OCI-M1 (cell line): ENCODE measurements around the gene ATP8B2.
"Not testable (repeated sequence)": the region's sequence is repeated elsewhere in the genome, so short reads cannot be mapped to it uniquely, and the experiment has no call there.

ENCODE experiments used
- DNase-seq: peaks from one replicate; lab custom pipeline; 2025; lab: John Stamatoyannopoulos, UW

The ATP8B2 gene

GRCh38 chr1:154346276-154346917 is 21.1 kb downstream of the ATP8B2 start:
- DNase-seq: no peak

GRCh38 chr1:154347961-154348360 is 22.6 kb downstream of the ATP8B2 start:
- no peak for DNase-seq

- DNase-seq: peak; percentile 29
These were observed 23.2 kb downstream of the ATP8B2 start for GRCh38 chr1:154348429-154349076.

GRCh38 chr1:154349121-154349520 is 23.8 kb downstream of the ATP8B2 start:
- DNase-seq: no peak

GRCh38 chr1:154350383-154350782 is 25.1 kb downstream of the ATP8B2 start:
- no peak for DNase-seq

DNA sequence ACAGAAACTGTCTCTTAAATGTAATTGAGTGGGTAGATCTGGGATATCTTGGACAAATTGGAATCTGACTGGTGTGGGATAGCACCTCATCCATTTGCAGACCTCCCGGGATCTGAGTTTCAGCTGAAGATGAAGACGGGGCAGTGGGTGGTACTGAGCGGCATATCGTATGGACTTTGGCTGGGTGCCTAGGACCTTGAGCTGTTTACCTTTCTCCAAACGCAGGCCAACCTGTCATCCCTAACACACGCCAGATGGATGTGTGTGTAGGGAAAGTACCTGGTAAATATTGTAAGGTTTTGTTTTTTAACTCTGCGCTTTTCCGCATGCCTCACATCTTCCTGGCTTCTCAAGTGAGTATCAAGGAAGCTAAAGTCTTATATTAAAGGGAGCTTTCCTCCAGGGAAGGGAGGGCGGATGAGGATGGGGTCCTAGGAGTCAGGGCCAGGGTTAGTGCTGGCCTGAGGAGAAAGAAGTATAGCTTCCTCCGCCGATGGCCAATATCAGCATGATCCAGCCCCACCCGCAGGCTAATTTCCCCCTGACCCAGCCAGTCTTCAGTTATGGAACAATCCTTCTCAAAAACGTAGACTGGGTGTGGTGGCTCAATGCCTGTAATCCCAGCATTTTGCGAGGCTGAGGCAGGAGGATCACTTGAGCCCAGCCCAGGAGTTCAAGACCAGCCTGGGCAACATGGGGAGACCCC is 26.2 kb downstream of the ATP8B2 start:
- DNase-seq: no peak

GRCh38 chr1:154352245-154352580 is 26.9 kb downstream of the ATP8B2 start:
- DNase-seq: no peak

GRCh38 chr1:154352581-154353459 is 27.5 kb downstream of the ATP8B2 start:
- DNase-seq: peak; percentile 92

DNA sequence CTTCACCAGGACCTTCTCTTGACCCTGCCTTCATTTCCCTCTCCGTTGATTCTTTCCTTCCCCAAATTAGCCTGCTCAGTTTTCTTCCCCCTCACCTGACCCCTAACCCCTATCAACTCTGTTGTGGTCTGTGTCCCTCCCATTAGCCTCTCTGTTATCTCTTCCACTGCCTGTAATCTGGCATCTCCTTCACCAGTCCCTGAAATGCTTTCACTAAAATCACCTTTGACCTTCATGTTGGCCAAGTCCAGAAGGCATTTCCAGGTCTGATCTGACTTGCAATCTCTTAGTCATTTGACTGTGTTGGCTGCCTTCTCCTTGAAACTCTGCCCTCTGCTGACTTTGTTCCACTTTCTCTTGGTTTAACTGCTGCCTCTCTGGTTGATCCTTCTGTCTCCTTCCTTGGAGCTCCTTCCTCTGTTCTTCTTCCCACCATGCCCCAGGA is 28.2 kb downstream of the ATP8B2 start:
- DNase-seq: peak; percentile 92

DNA sequence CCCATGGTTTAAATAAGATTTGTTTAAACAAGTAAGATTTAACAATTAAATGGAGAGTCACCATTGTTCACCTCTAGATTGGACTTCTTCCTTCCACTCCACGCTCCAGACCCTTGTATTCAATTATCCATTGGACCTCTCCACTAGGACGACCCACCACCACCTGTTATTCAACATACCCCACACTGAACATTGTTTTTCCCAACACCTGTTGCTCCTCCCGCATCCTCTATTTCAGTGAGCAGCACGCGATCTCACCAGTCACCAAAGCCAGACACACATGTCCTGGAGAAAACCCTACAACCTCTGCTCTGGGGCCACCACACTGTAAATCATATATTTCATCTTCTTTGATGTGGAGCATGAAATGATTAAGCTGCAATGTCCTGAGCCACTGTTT is 28.6 kb downstream of the ATP8B2 start:
- DNase-seq: no peak

- DNase-seq: no peak
These were observed 33.2 kb downstream of the ATP8B2 start for GRCh38 chr1:154358519-154358918.

DNA sequence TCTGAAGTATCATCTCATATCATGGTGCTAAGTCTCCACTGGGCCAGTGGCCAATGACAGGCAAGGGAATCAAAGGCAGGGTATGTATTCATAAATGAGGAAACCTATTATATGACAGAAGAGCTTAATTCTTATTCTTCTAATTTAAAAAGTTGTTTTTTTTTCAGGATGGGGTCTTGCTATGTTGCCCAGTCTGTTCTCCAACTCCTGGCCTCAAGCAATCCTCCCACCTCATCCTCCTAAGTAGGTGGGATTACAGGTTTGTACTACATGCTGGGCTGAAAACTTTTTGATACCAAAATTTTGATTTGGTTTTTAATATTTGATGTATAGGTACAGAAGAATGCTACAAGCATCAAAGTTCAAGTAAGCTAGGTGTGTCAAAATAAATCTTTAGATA is 35.0 kb downstream of the ATP8B2 start:
- DNase-seq: no peak

DNA sequence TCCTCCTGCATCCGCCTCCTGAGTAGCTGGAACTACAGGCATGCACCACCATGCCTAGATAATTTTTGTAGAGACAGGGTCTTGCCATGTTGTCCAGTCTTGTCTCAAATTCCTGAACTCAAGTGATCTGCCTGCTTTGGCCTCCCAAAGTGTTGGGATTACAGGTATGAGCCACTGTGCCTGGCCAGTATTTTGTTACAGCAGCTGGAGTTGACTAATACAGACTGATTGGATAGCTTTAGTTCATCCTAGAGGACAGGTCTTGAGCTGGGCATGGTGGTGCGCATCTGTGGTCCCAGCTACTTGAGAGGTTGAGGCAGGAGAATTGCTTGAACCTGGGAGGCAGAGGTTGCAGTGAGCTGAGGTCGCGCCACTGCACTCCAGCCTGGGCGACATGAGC is 35.6 kb downstream of the ATP8B2 start:
- not testable (repeated sequence) for DNase-seq

- DNase-seq: no peak
These were observed 36.0 kb downstream of the ATP8B2 start for GRCh38 chr1:154361357-154361756.

DNA sequence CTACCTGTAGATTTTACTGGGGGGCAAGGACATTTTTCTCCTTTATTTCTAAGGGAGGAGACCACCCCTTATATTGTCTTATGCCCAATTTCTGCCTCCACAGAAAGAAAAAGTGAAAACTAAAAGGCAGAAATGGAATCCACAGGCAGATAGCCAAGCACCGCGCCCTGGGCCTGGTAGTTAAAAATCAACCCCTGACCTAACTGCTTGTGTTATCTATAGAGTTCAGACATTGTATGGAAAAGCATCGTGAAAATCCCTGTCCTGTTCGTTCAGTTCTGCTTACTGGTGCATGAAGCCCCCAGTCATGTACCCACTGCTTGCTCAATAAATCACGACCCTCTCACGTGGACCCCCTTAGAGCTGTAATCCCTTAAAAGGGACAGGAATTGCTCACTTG is 46.1 kb downstream of the ATP8B2 start:
- DNase-seq: peak; percentile 67

- DNase-seq: peak; percentile 17
These were observed 48.5 kb downstream of the ATP8B2 start for GRCh38 chr1:154373777-154374357.

- no peak for DNase-seq
These were observed 54.0 kb downstream of the ATP8B2 start for GRCh38 chr1:154379301-154379700.

DNA sequence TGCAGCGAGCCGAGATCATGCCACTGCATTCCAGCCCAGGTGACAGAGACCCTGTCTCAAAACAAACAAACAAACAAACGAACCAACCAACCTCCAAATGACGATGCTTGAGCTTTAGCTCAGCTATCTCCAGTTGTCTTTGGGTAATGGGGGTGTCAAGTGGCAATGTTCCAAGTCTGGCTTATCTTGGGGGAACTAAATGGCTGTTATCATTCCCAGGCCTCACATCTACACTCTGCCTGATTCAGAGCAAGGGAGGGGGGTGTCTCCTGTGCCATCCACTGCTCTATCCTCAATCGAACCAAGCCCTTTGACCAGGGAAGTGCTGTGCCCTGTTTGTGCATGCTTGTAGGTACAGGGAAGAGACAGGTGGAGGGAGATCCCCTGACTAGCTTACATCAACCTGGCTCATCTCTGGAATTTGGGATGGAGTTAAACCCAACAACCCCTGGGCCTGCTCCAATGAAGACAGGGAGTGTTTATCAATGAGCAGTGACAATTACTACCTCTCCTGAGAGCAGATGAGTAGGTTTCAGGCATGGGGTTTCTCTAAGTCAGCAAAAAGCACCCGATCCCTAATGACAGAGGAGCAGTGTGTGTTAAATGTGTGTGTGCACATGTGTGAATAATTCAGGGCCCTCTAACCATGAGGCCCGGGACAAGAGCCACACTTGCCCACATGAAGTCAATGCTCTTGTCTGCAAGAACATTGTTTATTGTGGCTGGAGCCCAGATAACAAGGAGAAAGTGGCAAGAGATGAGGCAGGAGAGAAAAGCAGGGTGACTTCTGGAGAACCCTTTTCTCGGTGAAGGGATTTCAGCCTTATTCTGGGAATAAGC is 59.5 kb downstream of the ATP8B2 start:
- peak; percentile 66 for DNase-seq

DNA sequence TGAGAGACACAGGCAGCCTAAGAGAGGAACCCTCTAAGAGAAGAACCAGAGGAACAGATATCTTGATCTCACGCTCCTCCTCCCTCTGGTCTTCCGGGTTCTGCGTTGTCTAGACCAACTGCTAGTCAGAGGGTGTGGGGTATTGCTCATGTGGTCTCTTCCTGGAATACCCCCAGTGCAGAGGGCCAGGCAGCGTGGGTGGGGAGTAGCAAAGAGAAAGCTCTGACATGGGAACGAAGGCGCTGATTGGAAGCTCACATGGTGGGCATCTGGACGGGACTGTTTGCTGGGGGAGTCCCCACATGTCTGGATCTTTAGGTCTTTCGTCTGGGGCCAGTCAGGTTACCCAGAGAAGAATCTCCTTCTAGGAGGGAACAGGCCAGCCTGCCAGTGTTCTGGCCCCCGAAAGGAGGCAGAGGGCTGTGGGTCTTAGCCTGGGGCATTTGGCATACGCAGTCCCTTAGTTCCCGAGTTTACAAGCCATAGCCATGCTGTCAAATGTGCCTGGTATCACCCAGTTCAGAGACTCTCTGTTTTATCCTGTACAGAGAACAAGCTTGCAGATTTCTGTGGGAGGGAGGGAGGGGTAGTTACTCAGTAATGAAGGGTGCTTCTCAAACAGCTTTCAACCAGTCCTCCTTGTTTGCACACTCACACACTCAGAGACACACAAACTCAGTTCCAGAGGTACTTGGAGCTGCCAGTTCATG is 61.5 kb downstream of the ATP8B2 start:
- peak; percentile 96 for DNase-seq

- no peak for DNase-seq
These were observed 65.9 kb downstream of the ATP8B2 start for GRCh38 chr1:154391086-154391770.
